GM18519 (cell line): ENCODE data around the gene CHP1.
"Not testable (repeated sequence)": the region's sequence is repeated elsewhere in the genome, so short reads cannot be mapped to it uniquely, and the experiment has no call there.

Experiments used
- ATAC-seq: cut with Tn5 transposase; IDR thresholded peaks from one replicate; pipeline ENCODE4 v1.9.1; 2021; ENCODE audit warnings: mild to moderate bottlenecking, moderate library complexity; ENCODE audit not compliant: unreplicated experiment, low FRiP score

CHP1 gene

DNA sequence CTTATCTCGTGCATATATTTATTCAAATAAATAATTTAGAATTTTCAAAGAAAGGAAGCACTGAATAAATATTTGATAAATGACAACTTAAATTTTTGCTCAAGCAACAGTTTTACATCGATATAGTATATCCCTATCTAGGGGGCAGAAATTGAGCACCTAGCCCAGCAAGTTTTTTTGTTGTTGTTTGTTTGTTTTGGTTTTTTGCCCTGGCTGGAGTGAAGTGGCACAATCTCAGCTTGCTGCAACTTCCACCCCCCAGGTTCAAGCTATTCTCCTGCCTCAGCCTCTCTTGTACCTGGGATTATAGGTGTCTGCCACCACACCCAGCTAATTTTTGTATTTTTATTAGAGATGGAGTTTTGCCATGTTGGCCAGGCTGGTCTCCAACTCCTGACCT is 58.9 kb downstream of the CHP1 start:
- no peak for ATAC-seq

- no peak for ATAC-seq
Observed at GRCh38 chr15:41291065-41291631, 60.1 kb downstream of the CHP1 start.

DNA sequence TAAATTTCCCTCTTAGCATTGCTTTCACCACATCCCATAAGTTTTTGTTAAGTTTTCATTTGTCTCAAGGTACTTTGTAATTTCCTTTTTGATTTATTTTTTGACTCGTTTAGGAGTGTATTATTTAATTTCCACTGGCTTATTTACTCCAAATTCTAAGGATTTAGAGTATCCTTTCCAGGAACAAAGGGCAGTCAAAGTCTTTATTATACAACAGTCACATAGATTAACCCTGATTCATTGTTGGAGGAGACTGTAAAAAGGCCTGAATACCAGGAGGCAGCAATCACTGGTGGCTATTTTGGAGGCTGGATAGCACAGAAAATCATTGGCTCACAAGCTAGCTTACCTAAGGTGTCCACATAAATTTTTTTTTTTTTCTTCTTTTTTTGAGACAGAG is 61.5 kb downstream of the CHP1 start:
- ATAC-seq, result no peak

DNA sequence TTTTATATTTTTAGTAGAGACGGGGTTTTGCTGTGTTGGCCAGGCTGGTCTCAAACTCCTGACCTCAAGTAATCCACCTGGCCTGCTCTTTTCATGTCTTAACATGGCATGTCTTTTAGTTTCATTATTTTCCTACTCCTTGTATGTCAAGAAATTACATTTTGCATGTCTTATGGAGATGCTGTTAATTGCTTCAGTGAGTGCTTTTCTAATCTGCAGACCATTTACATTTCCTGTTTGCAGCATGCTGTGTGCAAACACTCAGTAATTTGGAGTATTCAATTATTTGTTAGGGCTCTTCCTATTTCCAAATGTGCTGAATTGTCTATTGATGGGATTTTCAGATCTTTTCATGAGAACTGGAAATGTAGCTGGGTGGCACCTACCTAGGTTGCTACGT is 70.1 kb downstream of the CHP1 start:
- ATAC-seq, result not testable (repeated sequence)

DNA sequence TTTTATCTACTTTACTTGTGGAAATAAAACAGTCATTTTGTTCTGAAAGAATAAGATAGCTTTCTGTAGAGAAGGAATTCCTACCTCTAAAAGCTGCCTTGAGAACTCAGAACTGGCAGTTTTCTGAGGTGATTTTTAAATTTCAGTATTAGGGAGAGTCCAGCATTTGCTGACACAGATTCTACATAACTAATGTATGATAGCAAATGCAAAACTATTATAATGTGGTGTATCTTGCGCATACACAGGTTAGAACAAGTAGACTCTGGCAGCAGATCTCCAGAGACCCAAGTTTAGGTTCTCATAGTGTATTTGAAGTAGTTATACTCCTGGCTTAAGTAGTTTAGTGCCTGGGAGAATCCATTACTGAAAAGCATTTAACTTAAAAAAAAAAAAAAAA is 70.5 kb downstream of the CHP1 start:
- ATAC-seq, result no peak

DNA sequence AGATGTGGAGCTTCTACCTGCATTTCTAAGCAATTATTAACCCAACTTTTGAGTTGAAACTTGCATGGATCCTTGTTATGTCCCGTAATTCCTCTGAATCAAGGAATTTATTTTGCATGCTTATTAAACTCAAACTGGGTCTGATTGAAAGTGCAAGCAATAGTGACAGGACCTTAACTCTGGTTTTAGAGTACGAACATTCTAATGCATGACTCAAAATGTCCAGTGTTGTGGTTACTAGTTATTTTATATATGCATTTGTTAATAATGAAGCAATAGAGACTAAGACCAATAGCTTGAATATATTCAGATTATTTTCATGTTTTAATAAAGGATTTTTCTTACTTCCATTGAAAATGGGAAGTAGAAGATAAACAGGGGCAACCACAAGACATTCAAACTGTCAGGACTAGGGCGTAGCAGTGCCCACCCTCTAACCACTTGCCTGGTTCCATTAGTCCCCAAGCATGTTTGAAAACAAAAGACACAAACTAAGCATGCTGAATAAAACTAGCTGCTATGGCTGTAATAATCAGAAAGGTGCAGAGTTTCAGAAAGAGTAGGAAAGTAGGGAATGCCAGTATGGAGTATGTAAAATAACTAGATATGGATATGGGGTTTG is 73.2 kb downstream of the CHP1 start:
- ATAC-seq, result no peak

DNA sequence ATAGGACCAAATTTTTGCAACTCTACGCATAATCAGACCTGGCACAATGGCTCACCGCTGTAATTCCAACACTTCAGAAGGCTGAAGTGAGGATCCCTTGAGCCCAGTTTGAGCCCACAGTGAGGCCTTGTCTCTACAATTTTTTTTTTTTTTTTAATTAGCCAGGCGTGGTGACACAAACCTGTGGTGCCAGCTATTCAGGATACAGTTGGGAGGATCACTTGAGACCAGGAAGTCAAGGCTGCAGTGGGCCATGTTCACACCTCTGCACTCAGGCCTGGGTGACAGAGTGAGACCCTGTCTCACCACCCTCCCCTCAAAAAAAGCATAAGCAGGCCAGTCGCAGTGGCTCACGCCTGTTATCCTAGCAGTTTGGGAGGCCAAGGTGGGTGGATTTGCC is 76.6 kb downstream of the CHP1 start:
- no peak for ATAC-seq

DNA sequence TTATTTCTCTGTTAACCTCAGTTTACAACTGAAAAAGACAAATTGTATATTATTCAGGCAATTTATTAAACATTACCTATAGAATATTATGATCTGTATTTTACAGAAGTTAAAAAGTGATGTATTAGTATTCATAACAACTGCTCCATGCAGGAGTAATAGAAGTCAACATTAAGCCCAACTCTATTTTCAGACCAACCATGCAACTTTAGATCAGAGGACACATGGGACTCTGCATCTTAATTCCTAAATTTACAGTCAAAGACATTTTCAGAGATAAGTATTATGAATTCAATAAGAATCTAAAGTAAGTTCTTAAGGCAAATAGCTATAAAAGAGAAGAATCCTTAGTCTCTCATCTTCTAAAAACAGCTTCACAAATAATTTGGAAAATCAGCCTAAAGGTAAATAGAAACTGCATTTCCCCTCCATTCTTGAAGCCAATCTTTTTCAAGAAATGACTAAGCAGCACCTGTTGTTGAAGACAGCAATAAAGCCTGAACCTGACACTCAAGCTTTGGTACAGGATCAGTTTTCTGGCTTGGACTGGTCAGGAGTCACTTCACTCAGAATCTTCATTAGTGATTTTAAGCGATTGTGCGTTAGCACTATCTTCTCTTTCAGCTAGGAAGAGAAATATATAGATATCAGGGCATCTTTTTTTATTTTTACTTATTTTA is 78.3 kb downstream of the CHP1 start:
- no peak for ATAC-seq

- ATAC-seq, result not testable (repeated sequence)
Observed at GRCh38 chr15:41320805-41321330, 89.8 kb downstream of the CHP1 start.

DNA sequence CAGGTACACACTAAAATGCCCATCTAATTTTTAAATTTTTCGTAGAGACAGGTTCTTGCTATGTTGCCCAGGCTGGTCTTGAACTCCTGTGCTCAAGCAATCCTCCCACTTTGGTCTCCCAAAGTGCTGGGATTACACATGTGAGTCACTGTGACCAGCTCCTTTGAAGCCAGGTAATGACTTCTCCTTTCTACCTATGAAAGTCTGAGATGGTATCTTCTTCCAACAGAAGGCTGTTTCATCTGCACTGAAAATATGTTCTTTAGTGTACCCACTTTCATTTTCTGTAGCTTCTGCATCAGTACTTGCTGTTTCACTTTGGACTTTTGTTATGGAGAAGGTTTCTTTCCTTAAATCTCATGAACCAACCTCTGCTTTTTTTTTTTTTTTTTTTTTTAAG is 92.5 kb downstream of the CHP1 start:
- ATAC-seq, result no peak

DNA sequence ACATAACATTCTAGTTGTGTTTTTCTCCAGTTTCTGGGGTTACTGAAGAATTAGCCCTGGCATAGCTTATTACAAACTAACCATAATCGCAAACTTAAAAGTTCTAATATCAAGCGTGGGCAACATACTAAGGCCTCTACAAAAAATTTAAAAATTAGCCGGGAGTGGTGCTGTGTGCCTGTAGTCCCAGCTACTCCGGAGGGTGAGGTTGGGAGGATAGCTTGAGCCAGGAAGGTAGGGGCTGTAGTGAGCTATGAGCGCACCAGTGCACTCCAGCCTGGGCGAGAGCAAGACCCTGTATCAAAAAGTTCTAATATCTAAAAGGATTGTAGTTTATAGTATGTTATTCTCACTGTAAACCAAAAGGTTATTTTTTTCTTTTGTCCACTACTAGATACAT is 100.2 kb downstream of the CHP1 start:
- ATAC-seq, result no peak
